Brain microvascular endothelial cell (primary cell): Measurements from ENCODE around the gene LRRC8D.

Experiments
- DNase-seq: peaks from one replicate; pipeline ENCODE4 v3.0.0-alpha.2; 2020
- H3K27ac ChIP-seq: fragments of 250-450 bp; sonication (Bioruptor Pico); 2 replicates; pipeline ENCODE4 v1.5.1; 2020; ENCODE audit warnings: mild to moderate bottlenecking, moderate library complexity
- H3K27me3 ChIP-seq: fragments of 250-450 bp; sonication (Bioruptor Pico); replicated peaks from 2 replicates; pipeline ENCODE4 v1.5.1; 2020; ENCODE audit warnings: mild to moderate bottlenecking
- H3K36me3 ChIP-seq: fragments of 250-450 bp; sonication (Bioruptor Pico); replicated peaks from 2 replicates; pipeline ENCODE4 v1.5.1; 2020; ENCODE audit warnings: mild to moderate bottlenecking
- H3K4me3 ChIP-seq: 2 replicates; pipeline ENCODE4 v1.5.1; 2011; ENCODE audit warnings: low read depth, mild to moderate bottlenecking, control low read depth, low read length, moderate library complexity
- CTCF ChIP-seq: IDR thresholded peaks from 2 replicates; pipeline ENCODE4 v1.5.1; 2011; ENCODE audit warnings: low read depth, mild to moderate bottlenecking, moderate library complexity, low read length, control low read depth, inconsistent platforms; ENCODE audit errors: missing control alignments
- in situ Hi-C: cut with HindIII; loops from 2 replicates; pipeline ENCODE4 v1.10.0; 2017; ENCODE audit warnings: low sequenced_read_pairs, low pct_ligation_motif_present

The LRRC8D gene

GRCh38 chr1:89872567-89872966 is 51.7 kb downstream of the LRRC8D start:
- Histone ChIP-seq H3K36me3 (peaks cover 5% of the 10 kb centered on the region), H3K27me3 (no peaks in the 10 kb centered on the region), H3K4me3 (no peak overlapping the region), H3K27ac (no peak overlapping the region)
- in situ Hi-C loops = no loop called here
- no peak for TF ChIP-seq CTCF
- DNase-seq = no peak

- Histone ChIP-seq H3K36me3 (peaks cover 5% of the 10 kb centered on the region), H3K27me3 (no peaks in the 10 kb centered on the region), H3K27ac (no peak overlapping the region), H3K4me3 (no peak overlapping the region)
- no peak for DNase-seq
- TF ChIP-seq CTCF = no peak
- in situ Hi-C loops = no loop called here
Observed at GRCh38 chr1:89873288-89873687, 52.5 kb downstream of the LRRC8D start.

GRCh38 chr1:89873770-89874169 is 52.9 kb downstream of the LRRC8D start:
- TF ChIP-seq CTCF = no peak
- H3K27ac ChIP-seq = no peak overlapping the region
- no peaks in the 10 kb centered on the region for H3K27me3 ChIP-seq
- DNase-seq = no peak
- H3K36me3 ChIP-seq = peaks cover 5% of the 10 kb centered on the region
- H3K4me3 ChIP-seq = no peak overlapping the region
- in situ Hi-C loops = no loop called here

GRCh38 chr1:89876463-89876862 is 55.6 kb downstream of the LRRC8D start:
- Histone ChIP-seq H3K27me3 (no peaks in the 10 kb centered on the region), H3K36me3 (no peaks in the 10 kb centered on the region), H3K4me3 (no peak overlapping the region), H3K27ac (no peak overlapping the region)
- in situ Hi-C loops = no loop called here
- no peak for DNase-seq
- TF ChIP-seq CTCF = no peak

- Histone ChIP-seq H3K27ac (no peak overlapping the region), H3K27me3 (no peaks in the 10 kb centered on the region), H3K36me3 (no peaks in the 10 kb centered on the region), H3K4me3 (no peak overlapping the region)
- DNase-seq = no peak
- in situ Hi-C loops = no loop called here
- TF ChIP-seq CTCF = no peak
Observed at GRCh38 chr1:89877756-89878155, 56.9 kb downstream of the LRRC8D start.

GRCh38 chr1:89878256-89878655 is 57.4 kb downstream of the LRRC8D start:
- Histone ChIP-seq H3K27ac (no peak overlapping the region), H3K27me3 (no peaks in the 10 kb centered on the region), H3K36me3 (no peaks in the 10 kb centered on the region), H3K4me3 (no peak overlapping the region)
- DNase-seq = no peak
- in situ Hi-C loops = no loop called here
- no peak for TF ChIP-seq CTCF
